SJSA1 (cell line): ENCODE measurements around the gene PHOSPHO2. TPM values are rescaled to one million over a fixed set of nuclear protein-coding genes. Genes with fewer than 3 reads are reported as not detected.
"Not testable (repeated sequence)": the region's sequence is repeated elsewhere in the genome, so short reads cannot be mapped to it uniquely, and the experiment has no call there.

ENCODE experiments used
- DNase-seq, 2 experiments: peaks; one replicate each; pipeline ENCODE4 v3.0.0-alpha.2; 2015 to 2020; ENCODE audit warnings: low spot score in 2 of 2, low read depth in 1 of 2
- H3K27ac ChIP-seq: fragments of 250-450 bp; sonication (Bioruptor Pico); 2 replicates; pipeline ENCODE4 v1.5.1; 2020; ENCODE audit warnings: mild to moderate bottlenecking, moderate library complexity
- H3K27me3 ChIP-seq: fragments of 250-450 bp; sonication (Bioruptor Pico); replicated peaks from 2 replicates; pipeline ENCODE4 v1.5.1; 2020; ENCODE audit warnings: mild to moderate bottlenecking, moderate library complexity
- H3K36me3 ChIP-seq: fragments of 250-450 bp; sonication (Bioruptor Pico); 2 replicates; pipeline ENCODE4 v1.5.1; 2020; ENCODE audit warnings: mild to moderate bottlenecking
- H3K4me1 ChIP-seq: fragments of 250-450 bp; sonication (Bioruptor Pico); replicated peaks from 2 replicates; pipeline ENCODE4 v1.6.1; 2021; ENCODE audit warnings: mild to moderate bottlenecking
- H3K4me3 ChIP-seq: fragments of 250-450 bp; sonication (Bioruptor Pico); 2 replicates; pipeline ENCODE4 v1.5.1; 2020; ENCODE audit warnings: mild to moderate bottlenecking
- H3K9me3 ChIP-seq: fragments of 250-450 bp; sonication (Bioruptor Pico); replicated peaks from 2 replicates; pipeline ENCODE4 v1.5.1; 2020; ENCODE audit warnings: mild to moderate bottlenecking
- total RNA-seq: library from RNA; depleted of rRNA; stranded (reverse); fragments of >200 nt; shearing (Covaris generic); gene quantifications from 2 replicates; pipeline ENCODE4 v1.2.3, GENCODE V29; 2014

The PHOSPHO2 gene
- total RNA-seq, 1 experiment from 2014 or later, result 1.9 TPM

DNA sequence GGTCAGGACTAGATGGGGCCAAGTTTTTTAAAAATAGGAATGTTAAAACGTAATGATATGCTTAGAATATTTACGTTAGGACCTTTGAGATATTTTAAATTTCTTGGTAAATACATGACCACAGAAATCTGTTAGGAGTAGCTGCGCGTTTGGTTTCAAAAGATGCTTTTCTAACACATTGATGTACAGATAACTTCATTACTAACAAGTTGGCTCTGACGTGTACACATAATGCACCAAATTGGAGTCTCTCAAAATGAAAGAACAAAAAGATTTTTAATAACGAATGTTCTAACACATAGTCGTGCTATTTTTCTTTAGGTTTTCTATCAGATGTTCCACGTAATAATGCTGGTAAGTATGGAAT is 608 bp downstream of the PHOSPHO2 start:
- H3K36me3 ChIP-seq, result no peaks in the 10 kb centered on the region
- no peak for DNase-seq
- H3K4me3 ChIP-seq, result peak overlapping the region; percentile 58
- peaks cover 8% of the 10 kb centered on the region; the same call in 1 of the 2 replicates for H3K4me1 ChIP-seq
- H3K9me3 ChIP-seq, result no peaks in the 10 kb centered on the region
- H3K27me3 ChIP-seq, result no peaks in the 10 kb centered on the region
- peak overlapping the region; percentile 66 for H3K27ac ChIP-seq

DNA sequence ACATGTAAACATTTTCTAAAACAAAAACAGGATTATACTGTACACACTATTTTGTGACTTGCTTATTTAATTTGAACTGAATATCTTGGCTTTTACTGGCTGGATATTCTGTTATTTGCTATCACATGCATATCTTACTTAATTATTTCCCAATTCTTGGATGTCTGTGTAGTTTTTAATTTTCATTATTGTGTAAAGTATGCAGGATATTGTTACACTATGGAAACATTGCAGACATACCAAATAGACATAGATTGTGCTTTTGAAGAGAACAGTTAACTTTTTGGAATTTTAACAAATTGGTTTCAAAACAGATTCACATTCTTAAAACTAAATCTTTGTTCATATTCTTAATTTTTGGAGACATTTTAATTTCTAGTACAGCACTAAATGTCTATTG is 2.1 kb downstream of the PHOSPHO2 start:
- H3K27ac ChIP-seq, result no peak overlapping the region
- H3K9me3 ChIP-seq, result no peaks in the 10 kb centered on the region
- H3K4me1 ChIP-seq, result peaks cover 8% of the 10 kb centered on the region; the same call in 1 of the 2 replicates
- DNase-seq, result no peak
- H3K36me3 ChIP-seq, result no peaks in the 10 kb centered on the region
- no peak overlapping the region for H3K4me3 ChIP-seq
- no peaks in the 10 kb centered on the region for H3K27me3 ChIP-seq

DNA sequence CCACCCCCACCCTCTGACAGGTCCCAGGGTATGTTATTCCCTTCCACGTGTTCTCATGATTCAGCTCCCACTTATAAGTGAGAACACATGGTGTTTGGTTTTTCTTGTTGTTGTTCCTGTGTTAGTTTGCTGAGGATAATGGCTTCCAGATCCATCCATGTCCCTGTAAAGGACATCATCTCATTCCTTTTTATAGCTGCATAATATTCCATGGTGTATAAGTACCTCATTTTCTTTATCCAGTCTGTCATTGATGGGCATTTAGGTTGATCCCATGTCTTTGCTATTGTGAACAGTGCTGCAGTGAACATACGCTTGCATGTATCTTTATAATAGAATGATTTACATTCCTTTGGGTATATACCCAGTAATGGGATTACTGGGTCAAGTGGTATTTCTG is 4.9 kb downstream of the PHOSPHO2 start:
- H3K27ac ChIP-seq, H3K36me3 ChIP-seq, DNase-seq, H3K27me3 ChIP-seq, H3K4me3 ChIP-seq, H3K9me3 ChIP-seq, H3K4me1 ChIP-seq: not testable (repeated sequence)

DNA sequence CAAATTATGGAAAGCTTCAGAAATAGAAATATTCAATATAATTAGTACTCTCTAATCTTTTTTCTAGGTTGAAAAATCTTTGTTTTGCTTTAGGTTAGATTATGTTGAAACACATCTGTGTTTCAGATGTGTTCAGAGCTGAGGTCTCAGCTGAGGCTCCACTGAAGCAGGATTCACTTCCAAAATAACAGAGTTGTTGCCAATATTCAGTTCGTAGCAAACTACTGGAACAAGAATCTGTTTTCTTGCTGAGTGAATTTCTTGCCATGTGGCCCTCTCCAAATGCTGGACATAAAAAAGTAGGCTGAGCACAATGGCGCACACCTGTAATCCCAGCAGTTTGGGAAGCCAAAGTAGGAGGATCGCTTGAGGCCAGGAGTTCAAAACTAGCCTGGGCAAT is 8.7 kb downstream of the PHOSPHO2 start:
- Histone ChIP-seq H3K9me3 (no peaks in the 10 kb centered on the region), H3K36me3 (no peaks in the 10 kb centered on the region), H3K4me1 (no peaks in the 10 kb centered on the region), H3K27me3 (no peaks in the 10 kb centered on the region), H3K4me3 (no peak overlapping the region), H3K27ac (no peak overlapping the region)
- no peak for DNase-seq

DNA sequence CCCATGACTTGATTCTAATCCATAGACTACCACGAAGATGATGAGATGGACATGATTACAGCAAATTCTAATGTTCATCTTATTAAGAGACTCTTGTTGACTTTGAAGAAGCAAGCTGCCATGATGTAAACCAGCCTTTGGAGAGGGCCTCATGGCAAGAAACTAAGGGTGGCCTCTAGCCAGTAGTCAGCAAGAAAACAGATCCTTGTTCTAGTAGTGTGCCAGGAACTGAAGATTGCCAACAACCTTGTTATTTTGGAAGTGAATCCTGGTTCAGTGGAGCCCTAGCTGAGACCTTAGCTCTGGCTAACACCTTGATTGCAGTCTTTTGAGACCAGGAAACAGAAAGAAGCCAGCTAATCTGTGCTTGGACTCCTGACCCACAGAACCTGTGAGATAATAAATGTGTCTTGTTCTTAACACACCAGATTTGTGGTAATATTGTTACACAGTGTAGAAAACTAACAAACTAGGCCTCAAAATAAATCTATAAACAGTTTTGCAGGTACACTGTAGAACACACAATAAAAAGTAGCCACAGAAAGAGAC is 10.0 kb downstream of the PHOSPHO2 start:
- H3K27ac ChIP-seq, result no peak overlapping the region
- no peak for DNase-seq
- H3K9me3 ChIP-seq, result no peaks in the 10 kb centered on the region
- no peaks in the 10 kb centered on the region for H3K27me3 ChIP-seq
- no peaks in the 10 kb centered on the region for H3K4me1 ChIP-seq
- H3K36me3 ChIP-seq, result no peaks in the 10 kb centered on the region
- no peak overlapping the region for H3K4me3 ChIP-seq

DNA sequence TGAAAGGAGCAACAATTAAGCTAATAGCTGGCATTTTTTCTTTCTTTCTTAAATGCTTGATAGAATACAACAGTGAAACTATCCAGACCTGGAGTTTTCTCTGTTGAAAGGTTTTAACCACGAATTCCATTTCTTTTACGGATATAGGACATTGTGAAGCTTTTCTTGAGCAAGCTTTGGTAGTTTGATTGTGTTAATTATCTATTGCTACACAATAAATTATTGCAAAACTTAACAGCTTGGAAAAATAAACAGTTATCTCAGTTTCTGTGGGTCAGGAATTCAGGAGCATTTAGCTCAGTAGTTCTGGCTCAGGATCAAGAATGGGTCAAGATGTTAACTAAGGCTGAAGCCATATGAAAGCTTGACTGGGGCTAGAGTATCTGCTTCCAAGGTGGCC is 11.7 kb downstream of the PHOSPHO2 start:
- Histone ChIP-seq H3K4me3 (no peak overlapping the region), H3K27ac (no peak overlapping the region), H3K4me1 (no peaks in the 10 kb centered on the region), H3K27me3 (no peaks in the 10 kb centered on the region), H3K9me3 (no peaks in the 10 kb centered on the region), H3K36me3 (no peaks in the 10 kb centered on the region)
- no peak for DNase-seq

DNA sequence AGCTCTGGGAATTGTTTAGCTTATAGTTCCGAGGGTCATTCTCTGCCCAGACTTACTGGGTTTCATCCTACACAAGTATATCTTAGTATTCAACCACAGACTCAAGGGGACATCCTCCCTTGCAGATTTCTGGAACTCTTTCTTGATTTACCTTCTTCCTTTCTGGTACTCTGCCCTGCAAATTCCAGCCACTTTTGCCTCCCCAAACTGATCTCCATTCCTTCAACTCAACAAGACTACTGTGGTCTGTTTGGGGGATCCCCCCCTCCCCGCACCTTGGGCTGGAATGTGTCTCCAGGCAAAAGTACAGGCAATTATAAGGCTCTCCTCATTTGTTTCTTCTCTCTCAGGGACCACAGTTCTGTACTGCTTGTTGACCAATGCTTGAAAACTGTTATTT is 13.4 kb downstream of the PHOSPHO2 start:
- no peak for DNase-seq
- Histone ChIP-seq H3K4me3 (no peak overlapping the region), H3K9me3 (no peaks in the 10 kb centered on the region), H3K27ac (no peak overlapping the region), H3K36me3 (no peaks in the 10 kb centered on the region), H3K27me3 (no peaks in the 10 kb centered on the region), H3K4me1 (peaks cover 5% of the 10 kb centered on the region)

DNA sequence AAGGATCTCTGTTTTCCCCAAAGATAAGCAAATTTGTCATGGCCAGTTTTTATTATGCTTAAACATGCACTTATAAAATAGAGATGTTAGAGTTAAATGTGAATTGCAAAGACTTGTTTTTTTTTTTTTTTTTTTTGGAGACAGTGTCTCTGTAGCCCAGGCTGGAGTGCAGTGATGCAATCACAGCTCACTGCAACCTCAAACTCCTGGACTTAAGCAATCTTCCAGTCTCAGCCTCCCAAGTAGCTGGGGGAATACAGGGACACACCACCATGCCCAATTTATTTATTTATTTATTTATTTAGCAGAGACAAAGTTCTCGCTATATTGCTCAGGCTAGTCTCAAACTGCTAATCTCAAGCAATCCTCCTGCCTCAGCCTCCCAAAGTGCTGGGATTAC is 15.1 kb downstream of the PHOSPHO2 start:
- H3K9me3 ChIP-seq, result no peaks in the 10 kb centered on the region
- H3K4me1 ChIP-seq, result peaks cover 5% of the 10 kb centered on the region
- H3K27me3 ChIP-seq, result no peaks in the 10 kb centered on the region
- DNase-seq, result no peak
- H3K36me3 ChIP-seq, result no peaks in the 10 kb centered on the region
- H3K27ac ChIP-seq, result no peak overlapping the region
- no peak overlapping the region for H3K4me3 ChIP-seq

DNA sequence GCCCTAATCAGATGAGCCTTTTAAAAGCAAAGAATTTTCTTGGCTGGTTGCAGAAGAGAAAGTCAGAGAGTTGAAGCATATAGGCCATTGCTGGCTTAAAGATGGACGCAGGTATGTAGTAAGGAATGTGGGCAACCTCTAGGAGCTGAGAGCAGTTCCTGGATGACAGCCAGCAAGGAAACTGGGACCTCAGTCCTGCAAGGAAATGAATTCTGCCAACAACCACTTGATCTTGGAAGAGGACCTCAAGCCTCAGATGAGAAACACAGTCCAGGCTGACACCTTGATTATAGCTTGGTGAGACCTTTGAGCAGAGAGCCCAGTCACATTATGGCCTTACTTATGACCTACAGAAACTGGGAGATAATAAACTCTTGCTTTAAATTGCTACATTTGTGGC is 15.7 kb downstream of the PHOSPHO2 start:
- H3K36me3 ChIP-seq, result no peaks in the 10 kb centered on the region
- no peak for DNase-seq
- H3K4me1 ChIP-seq, result peaks cover 7% of the 10 kb centered on the region
- no peak overlapping the region for H3K4me3 ChIP-seq
- no peaks in the 10 kb centered on the region for H3K27me3 ChIP-seq
- H3K27ac ChIP-seq, result no peak overlapping the region
- H3K9me3 ChIP-seq, result no peaks in the 10 kb centered on the region

DNA sequence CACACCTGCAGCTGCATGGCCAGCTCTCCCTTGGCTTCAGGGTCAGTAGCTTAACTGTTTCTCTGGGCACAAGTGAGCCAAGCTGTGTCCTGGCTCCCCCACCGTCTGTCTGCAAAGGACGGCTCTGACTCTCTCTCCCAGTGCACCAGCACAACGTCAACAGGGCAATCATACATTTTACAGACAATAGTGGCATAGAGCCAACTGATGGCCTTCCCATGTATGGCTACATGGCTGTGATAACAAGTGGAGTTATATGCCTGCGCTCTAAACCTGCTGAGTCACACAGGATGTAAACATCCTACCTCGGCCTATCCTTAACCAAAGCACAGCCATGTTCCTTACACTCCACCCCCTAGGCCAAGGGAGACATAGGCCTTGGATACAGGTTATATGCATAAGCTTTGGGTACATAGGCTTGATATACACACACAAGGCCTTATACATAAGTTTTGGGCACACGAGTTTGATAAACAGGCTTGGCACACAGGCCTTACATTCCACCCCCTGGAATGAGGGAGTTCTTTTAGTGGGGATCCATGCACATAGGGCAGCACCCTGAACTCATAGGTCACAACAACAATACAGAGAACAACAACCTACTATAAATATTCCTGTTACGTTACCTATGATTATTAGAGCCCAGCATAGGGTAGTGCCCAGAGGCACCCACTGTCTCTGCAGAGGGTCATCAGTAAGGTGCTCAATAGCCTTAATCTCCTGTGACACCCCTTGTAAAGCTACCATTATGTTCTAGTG is 17.7 kb downstream of the PHOSPHO2 start:
- no peak for DNase-seq
- no peaks in the 10 kb centered on the region for H3K36me3 ChIP-seq
- no peaks in the 10 kb centered on the region for H3K9me3 ChIP-seq
- no peak overlapping the region for H3K27ac ChIP-seq
- H3K4me1 ChIP-seq, result peaks cover 24% of the 10 kb centered on the region
- H3K27me3 ChIP-seq, result no peaks in the 10 kb centered on the region
- no peak overlapping the region for H3K4me3 ChIP-seq

DNA sequence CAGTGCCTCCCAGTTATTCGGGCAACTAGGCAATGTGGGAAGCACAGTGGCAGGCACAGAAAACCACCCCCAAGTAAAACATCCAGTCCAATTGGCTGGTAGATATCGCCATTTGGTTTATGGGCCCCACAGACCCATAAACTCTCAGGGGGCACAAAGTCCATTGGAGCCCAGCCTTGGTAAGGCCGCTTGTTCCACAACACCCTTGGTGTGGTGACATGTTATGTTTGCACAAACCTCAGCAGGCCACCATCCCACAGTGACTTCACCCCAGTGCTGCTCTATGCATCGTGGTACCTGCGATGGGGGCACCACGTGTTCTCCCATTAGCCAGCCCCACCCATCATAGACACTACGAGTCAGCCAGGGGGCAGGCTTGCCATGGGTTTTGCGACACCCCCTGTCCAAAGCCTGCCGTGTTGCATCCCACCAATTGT is 18.5 kb downstream of the PHOSPHO2 start:
- Histone ChIP-seq H3K9me3 (no peaks in the 10 kb centered on the region), H3K4me3 (no peak overlapping the region), H3K36me3 (no peaks in the 10 kb centered on the region), H3K4me1 (peaks cover 31% of the 10 kb centered on the region), H3K27ac (no peak overlapping the region), H3K27me3 (no peaks in the 10 kb centered on the region)
- no peak for DNase-seq

DNA sequence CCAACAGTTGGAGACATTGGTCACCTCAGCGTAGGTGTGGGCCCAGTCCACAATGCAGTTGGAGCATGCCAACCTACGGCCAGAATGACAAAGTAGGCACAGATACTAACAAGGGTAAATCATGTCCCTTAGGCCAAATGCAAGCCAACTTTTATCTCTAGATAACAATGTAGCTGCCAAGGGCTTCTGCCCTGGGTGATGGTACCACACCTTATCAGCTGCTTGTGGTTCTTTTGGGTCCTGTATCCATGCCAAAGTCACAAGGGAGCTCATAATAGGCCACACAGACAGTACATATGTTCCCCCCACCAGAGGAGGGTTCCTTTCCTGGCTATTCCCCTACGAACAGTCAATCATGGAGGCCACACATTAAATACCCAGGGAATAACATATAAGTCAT is 19.1 kb downstream of the PHOSPHO2 start:
- Histone ChIP-seq H3K9me3 (no peaks in the 10 kb centered on the region), H3K27me3 (no peaks in the 10 kb centered on the region), H3K4me3 (no peak overlapping the region), H3K4me1 (peaks cover 31% of the 10 kb centered on the region), H3K36me3 (no peaks in the 10 kb centered on the region), H3K27ac (no peak overlapping the region)
- DNase-seq, result no peak

DNA sequence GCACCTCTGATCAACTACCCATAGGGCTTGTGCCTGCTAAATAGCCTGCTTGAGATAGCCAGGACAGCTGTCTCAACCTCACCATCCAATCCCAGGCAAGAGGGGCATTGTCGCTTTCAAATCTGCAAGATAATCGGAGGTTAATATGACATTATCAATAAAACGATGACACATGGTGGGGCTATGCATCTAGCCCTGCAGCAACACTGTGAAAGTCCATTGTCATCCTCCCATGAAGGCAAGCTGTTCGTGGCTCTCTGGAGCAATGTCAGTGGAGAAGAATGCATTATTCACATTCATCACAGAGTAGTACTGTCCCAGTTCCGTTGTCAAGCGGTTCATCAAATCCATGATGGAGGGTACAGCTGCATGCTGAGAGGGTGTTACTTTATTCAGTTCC is 20.4 kb downstream of the PHOSPHO2 start:
- DNase-seq, result no peak
- H3K9me3 ChIP-seq, result no peaks in the 10 kb centered on the region
- peaks cover 31% of the 10 kb centered on the region for H3K4me1 ChIP-seq
- no peaks in the 10 kb centered on the region for H3K36me3 ChIP-seq
- H3K4me3 ChIP-seq, result no peak overlapping the region
- H3K27ac ChIP-seq, result no peak overlapping the region
- H3K27me3 ChIP-seq, result no peaks in the 10 kb centered on the region

DNA sequence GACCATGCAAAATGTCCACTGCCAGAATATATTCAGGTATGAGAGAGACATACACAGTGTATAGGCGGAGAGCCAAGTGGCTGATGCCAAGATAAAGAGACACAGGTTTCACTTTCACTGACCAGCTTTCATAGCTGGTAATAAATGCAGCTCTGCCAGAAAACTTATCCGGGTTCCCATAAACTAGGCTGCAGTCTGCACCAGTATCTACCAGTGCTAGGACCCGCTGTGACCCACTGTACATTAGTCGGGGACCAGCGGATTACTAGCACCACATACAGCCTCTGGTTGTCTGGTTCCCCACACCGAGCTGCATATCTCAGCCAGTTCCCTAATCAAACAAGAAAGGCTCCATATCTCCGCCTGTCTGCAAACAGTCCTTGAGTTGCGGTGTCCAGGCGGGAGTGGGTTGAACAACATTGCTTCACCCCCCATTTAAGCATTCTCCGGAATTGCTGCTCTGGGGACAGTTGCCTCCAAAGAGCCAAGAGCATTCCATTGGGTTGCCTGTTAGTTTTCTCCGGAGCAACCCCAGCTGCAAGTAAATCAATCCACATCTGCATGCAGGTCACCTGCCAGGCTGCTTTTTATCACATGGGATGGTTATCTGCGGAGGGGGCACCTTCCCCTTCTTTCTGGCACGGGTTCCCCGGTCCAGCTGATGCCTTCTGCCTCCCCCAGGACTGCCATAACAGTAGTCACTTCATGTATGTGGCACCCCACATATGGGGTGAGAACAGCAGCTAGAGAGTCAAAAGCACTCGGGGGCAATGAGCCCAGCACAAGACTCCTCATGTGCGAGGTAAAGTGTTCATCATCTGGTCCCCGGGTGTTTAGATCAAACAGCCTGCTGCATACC is 21.3 kb downstream of the PHOSPHO2 start:
- Histone ChIP-seq H3K27me3 (no peaks in the 10 kb centered on the region), H3K9me3 (no peaks in the 10 kb centered on the region), H3K4me1 (peaks cover 31% of the 10 kb centered on the region), H3K4me3 (no peak overlapping the region; the same call in 1 of the 2 replicates), H3K27ac (no peak overlapping the region), H3K36me3 (no peaks in the 10 kb centered on the region)
- no peak for DNase-seq
